ENCODE measurements around the gene FBXO44. TPM values are rescaled to one million over a fixed set of nuclear protein-coding genes. Genes with fewer than 3 reads are reported as not detected.

Gene FBXO44
- total and polyA plus RNA-seq, 2 donors (not counting 1 experiment from before 2014, with no cell fraction given) = 8.1 to 17.8 TPM

DNA sequence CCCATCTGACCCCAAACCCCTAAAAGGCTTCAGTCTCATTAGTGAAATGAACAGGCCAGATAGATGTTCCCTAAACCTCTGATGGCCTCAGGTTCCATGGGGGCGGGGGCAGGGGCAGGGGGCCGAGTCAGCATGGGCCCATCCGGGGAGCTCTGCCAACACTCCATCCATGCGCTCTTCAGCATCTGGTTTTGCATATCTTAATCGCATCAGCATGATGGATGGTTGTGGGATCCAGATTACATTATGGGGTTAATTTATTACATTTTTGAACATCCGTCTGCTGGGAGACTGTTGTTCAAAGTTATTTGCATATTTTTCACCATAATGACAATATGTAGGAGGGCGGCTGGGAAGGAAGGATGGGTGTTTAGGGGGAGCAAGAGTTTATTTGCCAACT, 29.4 kb downstream of the FBXO44 start:
- Histone ChIP-seq H3K27me3 (ENCODE audit: control insufficient read depth, insufficient read depth, low read length) (peaks cover 9% of the 10 kb centered on the region), H4K20me1 (ENCODE audit: control insufficient read depth, extremely low read depth, insufficient read depth, low read length) (no peaks in the 10 kb centered on the region), H2AFZ (ENCODE audit: low read length) (no peak overlapping the region), H3K27ac (ENCODE audit: insufficient read depth, low read length) (no peak overlapping the region), H3K4me3 (replicated peaks in 1 of 4; ENCODE audit: control extremely low read depth in 1 of 4, insufficient read depth in 1 of 4, low read depth in 3 of 4, low read length in 4 of 4) (no peak overlapping the region), H3K36me3 (ENCODE audit: control insufficient read depth, insufficient read depth, low read length) (no peaks in the 10 kb centered on the region), H3K9ac (ENCODE audit: insufficient read depth, low read length) (no peak overlapping the region), H3K4me2 (ENCODE audit: extremely low read depth, insufficient read depth, low read length) (no peak overlapping the region), H3K79me2 (ENCODE audit: control insufficient read depth, insufficient read depth, low read length) (no peaks in the 10 kb centered on the region), H3K4me1 (ENCODE audit: control insufficient read depth, extremely low read depth, insufficient read depth, low read length) (peaks cover 6% of the 10 kb centered on the region), H3K9me3 (ENCODE audit: control insufficient read depth, insufficient read depth, low read depth, low read length) (no peaks in the 10 kb centered on the region)
- TF ChIP-seq, protein P1, sequence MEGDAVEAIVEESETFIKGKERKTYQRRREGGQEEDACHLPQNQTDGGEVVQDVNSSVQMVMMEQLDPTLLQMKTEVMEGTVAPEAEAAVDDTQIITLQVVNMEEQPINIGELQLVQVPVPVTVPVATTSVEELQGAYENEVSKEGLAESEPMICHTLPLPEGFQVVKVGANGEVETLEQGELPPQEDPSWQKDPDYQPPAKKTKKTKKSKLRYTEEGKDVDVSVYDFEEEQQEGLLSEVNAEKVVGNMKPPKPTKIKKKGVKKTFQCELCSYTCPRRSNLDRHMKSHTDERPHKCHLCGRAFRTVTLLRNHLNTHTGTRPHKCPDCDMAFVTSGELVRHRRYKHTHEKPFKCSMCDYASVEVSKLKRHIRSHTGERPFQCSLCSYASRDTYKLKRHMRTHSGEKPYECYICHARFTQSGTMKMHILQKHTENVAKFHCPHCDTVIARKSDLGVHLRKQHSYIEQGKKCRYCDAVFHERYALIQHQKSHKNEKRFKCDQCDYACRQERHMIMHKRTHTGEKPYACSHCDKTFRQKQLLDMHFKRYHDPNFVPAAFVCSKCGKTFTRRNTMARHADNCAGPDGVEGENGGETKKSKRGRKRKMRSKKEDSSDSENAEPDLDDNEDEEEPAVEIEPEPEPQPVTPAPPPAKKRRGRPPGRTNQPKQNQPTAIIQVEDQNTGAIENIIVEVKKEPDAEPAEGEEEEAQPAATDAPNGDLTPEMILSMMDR (conservative IDR thresholded peaks at IDR 0.05 in 1 of 2, IDR thresholded peaks at IDR 0.05 in 1 of 2; ENCODE audit: low read depth in 1 of 2, low read length in 2 of 2) = no peak
- no peak for TF ChIP-seq EZH2 (IDR thresholded peaks at IDR 0.05; ENCODE audit: low read length, missing control alignments)
- DNase-seq (ENCODE audit: low read depth in 2 of 2) = no peak

DNA sequence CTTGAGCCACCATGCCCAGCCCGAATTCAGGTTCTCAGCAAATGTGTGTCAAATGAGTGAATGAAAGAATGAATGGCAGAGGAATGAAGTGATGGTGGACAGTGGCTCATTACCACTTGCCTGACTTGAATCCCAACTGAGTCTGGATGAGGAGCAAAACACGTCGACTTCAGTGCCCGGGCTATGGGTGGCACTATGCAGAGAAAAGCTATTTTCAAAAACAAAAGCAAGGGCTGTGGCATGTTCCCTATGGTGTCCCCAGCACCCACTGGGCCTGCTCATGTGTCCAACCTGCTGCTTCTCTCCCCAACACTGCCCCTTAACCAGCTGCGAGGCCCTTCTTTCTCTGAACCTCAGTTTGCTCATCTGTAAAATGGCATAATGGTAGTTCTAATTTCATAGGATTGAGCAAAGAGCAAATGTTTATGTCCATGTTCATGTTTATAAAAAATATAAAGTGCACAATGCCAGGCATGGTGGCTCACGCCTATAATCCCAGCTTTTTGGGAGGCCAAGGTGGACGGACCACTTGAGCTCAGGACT, 30.6 kb downstream of the FBXO44 start:
- peaks cover 18% of the 10 kb centered on the region for H3K27me3 ChIP-seq (ENCODE audit: control insufficient read depth, insufficient read depth, low read length)
- H3K4me3 ChIP-seq (replicated peaks in 1 of 4; ENCODE audit: control extremely low read depth in 1 of 4, insufficient read depth in 1 of 4, low read depth in 3 of 4, low read length in 4 of 4) = no peak overlapping the region
- DNase-seq (ENCODE audit: low read depth in 2 of 2) = no peak
- TF ChIP-seq, protein P1 (conservative IDR thresholded peaks at IDR 0.05 in 1 of 2, IDR thresholded peaks at IDR 0.05 in 1 of 2; ENCODE audit: low read depth in 1 of 2, low read length in 2 of 2) = no peak
- no peak for TF ChIP-seq EZH2 (IDR thresholded peaks at IDR 0.05; ENCODE audit: low read length, missing control alignments)
- H3K79me2 ChIP-seq (ENCODE audit: control insufficient read depth, insufficient read depth, low read length) = no peaks in the 10 kb centered on the region
- H3K36me3 ChIP-seq (ENCODE audit: control insufficient read depth, insufficient read depth, low read length) = no peaks in the 10 kb centered on the region
- no peaks in the 10 kb centered on the region for H4K20me1 ChIP-seq (ENCODE audit: control insufficient read depth, extremely low read depth, insufficient read depth, low read length)
- H2AFZ ChIP-seq (ENCODE audit: low read length) = no peak overlapping the region
- H3K9ac ChIP-seq (ENCODE audit: insufficient read depth, low read length) = no peak overlapping the region
- peaks cover 5% of the 10 kb centered on the region for H3K4me1 ChIP-seq (ENCODE audit: control insufficient read depth, extremely low read depth, insufficient read depth, low read length)
- H3K4me2 ChIP-seq (ENCODE audit: extremely low read depth, insufficient read depth, low read length) = no peak overlapping the region
- no peak overlapping the region for H3K27ac ChIP-seq (ENCODE audit: insufficient read depth, low read length)
- no peaks in the 10 kb centered on the region for H3K9me3 ChIP-seq (ENCODE audit: control insufficient read depth, insufficient read depth, low read depth, low read length)

DNA sequence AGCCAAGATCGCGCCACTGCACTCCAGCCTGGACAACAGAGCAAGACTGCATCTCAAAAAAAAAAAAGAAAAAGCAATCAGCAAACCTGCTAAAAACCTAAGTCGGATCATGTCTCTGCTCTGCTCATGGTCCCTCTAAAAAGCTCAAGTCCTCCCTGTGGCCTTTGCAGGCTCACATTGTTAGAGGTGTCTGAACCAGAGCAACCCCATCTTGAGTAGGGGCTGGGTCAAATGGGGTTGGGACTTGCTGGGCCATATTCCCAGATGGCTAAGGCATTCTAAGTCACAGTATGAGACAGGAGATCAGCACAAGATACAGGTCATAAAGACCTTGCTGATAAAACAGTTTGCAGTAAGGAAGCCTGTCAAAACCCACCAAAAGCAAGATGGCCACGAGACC, 33.8 kb downstream of the FBXO44 start:
- Histone ChIP-seq H3K4me2 (ENCODE audit: extremely low read depth, insufficient read depth, low read length) (no peak overlapping the region), H3K27ac (ENCODE audit: insufficient read depth, low read length) (no peak overlapping the region), H3K9ac (ENCODE audit: insufficient read depth, low read length) (no peak overlapping the region), H3K4me1 (ENCODE audit: control insufficient read depth, extremely low read depth, insufficient read depth, low read length) (peaks cover 8% of the 10 kb centered on the region), H3K27me3 (ENCODE audit: control insufficient read depth, insufficient read depth, low read length) (peaks cover 34% of the 10 kb centered on the region), H3K9me3 (ENCODE audit: control insufficient read depth, insufficient read depth, low read depth, low read length) (no peaks in the 10 kb centered on the region), H2AFZ (ENCODE audit: low read length) (no peak overlapping the region), H4K20me1 (ENCODE audit: control insufficient read depth, extremely low read depth, insufficient read depth, low read length) (no peaks in the 10 kb centered on the region), H3K4me3 (replicated peaks in 1 of 4; ENCODE audit: control extremely low read depth in 1 of 4, insufficient read depth in 1 of 4, low read depth in 3 of 4, low read length in 4 of 4) (no peak overlapping the region), H3K79me2 (ENCODE audit: control insufficient read depth, insufficient read depth, low read length) (no peaks in the 10 kb centered on the region), H3K36me3 (ENCODE audit: control insufficient read depth, insufficient read depth, low read length) (no peaks in the 10 kb centered on the region)
- TF ChIP-seq EZH2 (IDR thresholded peaks at IDR 0.05; ENCODE audit: low read length, missing control alignments) = no peak
- TF ChIP-seq, protein P1 (conservative IDR thresholded peaks at IDR 0.05 in 1 of 2, IDR thresholded peaks at IDR 0.05 in 1 of 2; ENCODE audit: low read depth in 1 of 2, low read length in 2 of 2) = no peak
- DNase-seq (ENCODE audit: low read depth in 2 of 2) = no peak
